Neural crest cell (in vitro differentiated cells): ENCODE results near the gene GNPTAB. TPM values are rescaled to one million over a fixed set of nuclear protein-coding genes. Genes with fewer than 3 reads are reported as not detected.
"Not testable (repeated sequence)": the region's sequence is repeated elsewhere in the genome, so short reads cannot be mapped to it uniquely, and the experiment has no call there.

Source experiments
- DNase-seq: peaks from one replicate; pipeline ENCODE4 v3.0.0; 2021; ENCODE audit warnings: low read depth, mixed read lengths, low spot score
- H3K27ac Mint-ChIP-seq: one replicate; pipeline ENCODE4 v1.8.0; 2021; ENCODE audit warnings: mild to moderate bottlenecking, mixed read lengths; ENCODE audit not compliant: unreplicated experiment
- H3K27me3 Mint-ChIP-seq: 2 replicates; pipeline ENCODE4 v1.8.0; 2021; ENCODE audit warnings: low read depth, mild to moderate bottlenecking, mixed read lengths
- H3K36me3 Mint-ChIP-seq: 2 replicates; pipeline ENCODE4 v1.8.0; 2021; ENCODE audit warnings: low read depth, mild to moderate bottlenecking, mixed read lengths
- H3K4me1 Mint-ChIP-seq: 2 replicates; pipeline ENCODE4 v1.8.0; 2021; ENCODE audit warnings: mixed read lengths
- H3K4me3 Mint-ChIP-seq: one replicate; pipeline ENCODE4 v1.8.0; 2021; ENCODE audit warnings: mild to moderate bottlenecking, mixed read lengths
- H3K9me3 Mint-ChIP-seq: 2 replicates; pipeline ENCODE4 v1.8.0; 2021; ENCODE audit warnings: mixed read lengths
- total RNA-seq: library from RNA; stranded (reverse); gene quantifications from 2 replicates; pipeline ENCODE4 v1.2.1, GENCODE V29; 2021
- TF ChIP-seq, protein P1 (sequence below): fragments of 200-600 bp; sonication (generic); conservative IDR thresholded peaks from 2 replicates; pipeline ENCODE4 v1.5.0; 2021; ENCODE audit warnings: antibody characterized with exemption, mild to moderate bottlenecking

GNPTAB gene
- total RNA-seq, 1 donor from 2014 or later: 11.0 TPM

DNA sequence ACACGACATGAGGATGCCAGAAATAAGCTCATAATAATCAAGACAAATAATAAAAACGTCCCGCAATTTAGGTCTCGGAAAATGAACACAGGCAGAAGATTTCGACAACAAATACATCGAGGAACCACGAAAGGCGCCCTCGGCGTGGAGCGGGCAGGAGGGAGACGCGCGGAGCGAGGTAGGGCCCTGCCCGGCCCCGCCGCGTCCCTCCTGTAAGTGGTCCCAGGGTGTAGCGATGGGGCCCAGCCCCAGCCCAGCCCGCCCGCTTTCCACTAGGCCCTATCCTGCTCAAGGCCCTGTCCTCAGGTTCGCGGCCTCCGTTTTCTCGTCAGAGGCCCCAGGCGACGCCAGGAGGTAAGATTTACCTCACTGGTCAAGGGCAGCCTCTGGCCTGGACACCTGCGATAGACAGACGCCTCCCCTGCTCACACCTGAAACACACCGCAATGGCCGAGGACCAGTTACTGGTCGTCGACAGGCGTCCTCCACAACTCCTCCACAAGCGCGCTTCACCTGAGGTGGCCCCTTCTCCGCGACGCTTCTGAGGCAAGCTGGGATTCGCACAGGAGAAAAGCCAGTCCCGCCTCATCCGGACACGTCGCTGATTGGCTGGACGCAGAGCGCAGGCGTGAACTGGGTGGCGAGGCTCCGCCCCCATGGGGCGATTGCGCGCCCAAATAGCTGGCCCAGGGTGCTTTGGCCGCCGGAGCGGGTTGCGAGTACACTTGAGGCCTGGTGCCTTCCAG is 91.7 kb downstream of the GNPTAB start, which contains the start of gene SYCP3:
Gene SYCP3, minus strand, starts transcription at position 543 of the 746 bp plus-strand sequence. CDS start 1,527 bp downstream, outside the sequence.
- Mint-ChIP-seq H3K4me1 (no peaks in the 10 kb centered on the region), H3K36me3 (peaks cover 14% of the 10 kb centered on the region), H3K4me3 (no peak within 1 kb of the TSS), H3K27ac (no peak within 1 kb of the TSS), H3K9me3 (no peaks in the 10 kb centered on the region), H3K27me3 (no peaks in the 10 kb centered on the region)
- TF ChIP-seq, protein P1, sequence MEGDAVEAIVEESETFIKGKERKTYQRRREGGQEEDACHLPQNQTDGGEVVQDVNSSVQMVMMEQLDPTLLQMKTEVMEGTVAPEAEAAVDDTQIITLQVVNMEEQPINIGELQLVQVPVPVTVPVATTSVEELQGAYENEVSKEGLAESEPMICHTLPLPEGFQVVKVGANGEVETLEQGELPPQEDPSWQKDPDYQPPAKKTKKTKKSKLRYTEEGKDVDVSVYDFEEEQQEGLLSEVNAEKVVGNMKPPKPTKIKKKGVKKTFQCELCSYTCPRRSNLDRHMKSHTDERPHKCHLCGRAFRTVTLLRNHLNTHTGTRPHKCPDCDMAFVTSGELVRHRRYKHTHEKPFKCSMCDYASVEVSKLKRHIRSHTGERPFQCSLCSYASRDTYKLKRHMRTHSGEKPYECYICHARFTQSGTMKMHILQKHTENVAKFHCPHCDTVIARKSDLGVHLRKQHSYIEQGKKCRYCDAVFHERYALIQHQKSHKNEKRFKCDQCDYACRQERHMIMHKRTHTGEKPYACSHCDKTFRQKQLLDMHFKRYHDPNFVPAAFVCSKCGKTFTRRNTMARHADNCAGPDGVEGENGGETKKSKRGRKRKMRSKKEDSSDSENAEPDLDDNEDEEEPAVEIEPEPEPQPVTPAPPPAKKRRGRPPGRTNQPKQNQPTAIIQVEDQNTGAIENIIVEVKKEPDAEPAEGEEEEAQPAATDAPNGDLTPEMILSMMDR: no peak
- DNase-seq: no peak

DNA sequence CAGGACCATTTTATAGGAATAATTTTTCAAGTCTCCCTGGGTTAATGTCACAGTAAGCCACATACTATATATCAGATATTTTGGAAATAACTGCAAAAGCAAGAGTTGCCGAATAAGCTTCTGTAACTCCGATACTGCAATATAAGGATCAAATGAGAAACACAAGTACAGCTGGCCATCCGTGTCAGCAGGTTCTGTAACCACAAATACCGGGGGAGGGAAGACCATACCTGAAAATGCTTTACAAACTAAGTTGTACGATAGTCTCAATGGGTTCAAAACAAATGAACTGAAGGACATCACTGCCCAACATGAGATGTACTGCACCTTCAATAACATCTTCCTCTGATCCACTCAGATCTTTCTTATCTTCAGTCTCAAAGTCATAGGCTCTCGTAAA is 93.3 kb downstream of the GNPTAB start:
- no peak for DNase-seq
- Mint-ChIP-seq H3K4me3 (no peak overlapping the region), H3K9me3 (no peaks in the 10 kb centered on the region), H3K36me3 (peaks cover 8% of the 10 kb centered on the region), H3K27ac (no peak overlapping the region), H3K27me3 (no peaks in the 10 kb centered on the region), H3K4me1 (no peaks in the 10 kb centered on the region)
- TF ChIP-seq, protein P1: no peak

DNA sequence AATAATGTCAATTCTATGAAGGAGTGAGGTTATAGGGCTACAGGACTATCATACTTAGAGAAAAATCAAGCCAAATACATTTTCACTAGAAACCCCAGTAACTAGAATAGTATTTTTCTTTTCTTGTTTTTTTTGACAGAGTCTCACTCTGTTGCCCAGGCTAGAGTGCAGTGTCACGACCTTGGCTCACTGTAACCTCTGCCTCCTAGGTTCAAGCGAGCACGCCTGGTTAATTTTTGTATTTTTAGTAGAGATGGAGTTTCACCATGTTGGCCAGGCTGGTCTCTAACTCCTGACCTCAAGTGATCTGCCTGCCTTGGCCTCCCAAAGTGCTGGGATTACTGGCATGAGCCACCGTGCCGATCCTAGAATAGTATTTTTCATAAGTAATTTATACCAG is 96.3 kb downstream of the GNPTAB start:
- not testable (repeated sequence) for H3K27me3 Mint-ChIP-seq, H3K9me3 Mint-ChIP-seq, H3K4me1 Mint-ChIP-seq, H3K4me3 Mint-ChIP-seq, DNase-seq, H3K27ac Mint-ChIP-seq
- peaks cover 11% of the 10 kb centered on the region for H3K36me3 Mint-ChIP-seq

DNA sequence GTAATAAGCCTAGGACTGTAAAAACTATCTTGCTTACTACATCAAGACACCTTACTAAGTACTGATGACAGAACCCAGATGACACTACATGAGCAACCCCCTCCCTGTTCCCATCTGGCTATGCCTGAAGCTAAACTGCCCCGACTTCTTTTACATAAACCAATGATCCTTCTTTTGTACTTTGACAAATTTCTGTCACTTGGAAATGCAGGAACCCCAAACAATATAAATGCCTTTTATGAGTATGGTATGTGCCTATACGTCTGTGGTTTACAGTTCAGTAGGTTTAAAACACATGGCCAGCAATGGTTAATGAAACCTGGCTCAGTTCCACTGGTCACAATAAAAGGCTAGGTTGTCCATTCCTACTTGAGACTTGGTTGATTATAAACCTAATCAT is 97.6 kb downstream of the GNPTAB start:
- TF ChIP-seq, protein P1: no peak
- peaks cover 11% of the 10 kb centered on the region for H3K36me3 Mint-ChIP-seq
- no peaks in the 10 kb centered on the region for H3K4me1 Mint-ChIP-seq
- no peak overlapping the region for H3K27ac Mint-ChIP-seq
- H3K4me3 Mint-ChIP-seq: no peak overlapping the region
- no peak for DNase-seq
- H3K27me3 Mint-ChIP-seq: no peaks in the 10 kb centered on the region
- no peaks in the 10 kb centered on the region for H3K9me3 Mint-ChIP-seq

DNA sequence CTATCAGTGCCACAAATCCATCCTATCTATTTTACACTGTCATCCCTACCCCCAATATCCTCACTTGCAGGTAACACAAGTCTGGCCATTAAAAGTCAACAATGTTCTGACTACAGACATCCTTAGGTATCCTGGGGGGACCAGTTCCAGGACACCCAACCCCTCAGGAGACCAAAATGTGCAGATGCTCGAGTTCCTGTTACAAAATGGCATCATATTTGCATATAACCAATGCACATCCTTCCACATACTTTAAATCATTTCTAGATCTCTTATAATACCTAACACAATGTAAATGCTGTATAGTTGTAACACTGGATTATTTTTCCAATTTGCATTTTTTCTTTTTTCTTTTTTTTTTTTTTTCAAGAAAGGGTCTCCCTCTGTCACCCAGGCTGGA is 98.4 kb downstream of the GNPTAB start:
- Mint-ChIP-seq H3K36me3 (peaks cover 11% of the 10 kb centered on the region), H3K4me1 (no peaks in the 10 kb centered on the region), H3K4me3 (no peak overlapping the region), H3K27ac (no peak overlapping the region), H3K9me3 (no peaks in the 10 kb centered on the region), H3K27me3 (no peaks in the 10 kb centered on the region)
- DNase-seq: no peak
- TF ChIP-seq, protein P1: no peak

DNA sequence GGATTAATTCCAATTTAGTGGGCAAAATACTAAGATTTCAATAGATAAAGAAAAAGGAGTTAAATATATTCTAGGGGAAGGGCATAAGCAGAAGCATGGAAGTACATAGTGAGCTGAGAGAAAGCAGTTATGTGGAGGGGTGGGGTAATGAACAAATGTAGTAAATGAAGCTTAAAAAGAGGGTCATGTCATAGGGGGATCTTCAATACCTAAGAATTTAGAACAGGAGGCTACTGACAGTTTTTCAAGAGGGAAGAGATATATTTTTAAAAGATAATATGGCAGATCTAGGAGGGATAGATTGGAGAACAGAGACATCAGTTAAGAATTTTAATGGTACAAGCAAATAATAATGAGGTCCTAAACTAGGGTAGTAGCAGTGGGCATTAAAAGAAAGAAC is 100.9 kb downstream of the GNPTAB start:
- TF ChIP-seq, protein P1: no peak
- no peak for DNase-seq
- H3K27ac Mint-ChIP-seq: no peak overlapping the region
- H3K4me3 Mint-ChIP-seq: no peak overlapping the region
- H3K27me3 Mint-ChIP-seq: no peaks in the 10 kb centered on the region
- H3K36me3 Mint-ChIP-seq: peaks cover 11% of the 10 kb centered on the region
- H3K9me3 Mint-ChIP-seq: no peaks in the 10 kb centered on the region
- H3K4me1 Mint-ChIP-seq: no peaks in the 10 kb centered on the region
